Fibroblast of the conjunctiva (primary cell): ENCODE results near the gene EAPP.
"Not testable (repeated sequence)": the region's sequence is repeated elsewhere in the genome, so short reads cannot be mapped to it uniquely, and the experiment has no call there.

Source experiments
- DNase-seq: peaks from one replicate; pipeline ENCODE4 v3.0.0-alpha.2; 2010; ENCODE audit warnings: low read depth

Gene EAPP

GRCh38 chr14:34482463-34482862, 57.0 kb downstream of the EAPP start:
- DNase-seq: no peak

GRCh38 chr14:34479694-34480093, 59.8 kb downstream of the EAPP start:
- no peak for DNase-seq

DNA sequence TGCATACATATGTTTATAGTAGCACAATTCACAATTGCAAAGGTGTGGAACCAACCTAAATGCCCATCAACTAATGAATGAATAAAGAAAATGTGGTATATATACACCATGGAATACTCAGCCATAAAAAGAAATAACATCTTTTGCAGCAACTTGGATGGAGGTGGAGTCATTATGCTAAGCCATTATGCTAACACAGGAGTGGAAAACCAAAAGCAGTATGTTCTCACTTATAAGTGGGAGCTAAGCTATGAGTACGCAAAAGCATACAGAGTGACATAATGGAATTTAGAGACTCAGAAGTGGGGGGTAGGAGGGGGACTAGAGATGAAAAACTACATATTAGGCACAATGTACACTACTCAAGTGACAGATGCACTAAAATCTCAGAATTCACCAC, 61.2 kb downstream of the EAPP start:
- no peak for DNase-seq

DNA sequence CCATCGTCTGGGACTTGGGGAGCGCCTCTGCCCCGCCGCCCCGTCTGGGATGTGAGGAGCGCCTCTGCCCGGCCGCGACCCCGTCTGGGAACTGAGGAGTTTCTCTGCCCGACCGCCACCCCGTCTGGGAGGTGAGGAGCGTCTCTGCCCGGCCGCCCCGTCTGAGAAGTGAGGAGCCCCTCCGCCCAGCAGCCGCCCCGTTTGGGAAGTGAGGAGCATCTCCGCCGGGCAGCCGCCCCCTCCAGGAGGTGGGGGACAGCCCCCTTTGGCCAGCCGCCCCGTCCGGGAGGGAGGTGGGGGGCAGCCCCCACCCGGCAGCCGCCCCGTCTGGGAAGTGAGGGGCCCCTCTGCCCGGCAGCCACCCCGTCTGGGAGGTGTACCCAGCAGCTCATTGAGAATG, 63.5 kb downstream of the EAPP start:
- DNase-seq: not testable (repeated sequence)

GRCh38 chr14:34475163-34475562, 64.3 kb downstream of the EAPP start:
- no peak for DNase-seq

DNA sequence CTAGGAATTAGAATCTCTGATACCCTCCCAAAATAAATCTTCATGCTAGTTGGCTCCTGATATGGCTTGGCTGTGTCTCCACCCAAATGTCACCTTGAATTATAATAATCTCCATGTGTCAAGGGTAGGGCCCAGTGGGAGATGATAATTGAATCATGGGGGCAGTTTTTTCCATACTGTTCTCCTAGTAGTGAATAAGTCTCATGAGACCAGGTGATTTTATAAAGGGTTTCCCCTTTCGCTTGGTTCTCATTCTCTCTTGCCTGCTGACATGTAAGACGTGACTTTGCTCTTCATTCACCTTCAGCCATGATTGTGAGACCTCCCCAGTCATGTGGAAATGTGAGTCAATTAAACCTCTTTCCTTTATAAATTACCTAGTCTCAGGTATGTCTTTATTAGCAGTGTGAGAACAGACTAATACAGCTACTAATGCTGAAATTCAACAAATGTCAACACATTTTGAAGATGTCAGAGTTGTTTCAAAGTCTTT, 65.3 kb downstream of the EAPP start:
- no peak for DNase-seq

DNA sequence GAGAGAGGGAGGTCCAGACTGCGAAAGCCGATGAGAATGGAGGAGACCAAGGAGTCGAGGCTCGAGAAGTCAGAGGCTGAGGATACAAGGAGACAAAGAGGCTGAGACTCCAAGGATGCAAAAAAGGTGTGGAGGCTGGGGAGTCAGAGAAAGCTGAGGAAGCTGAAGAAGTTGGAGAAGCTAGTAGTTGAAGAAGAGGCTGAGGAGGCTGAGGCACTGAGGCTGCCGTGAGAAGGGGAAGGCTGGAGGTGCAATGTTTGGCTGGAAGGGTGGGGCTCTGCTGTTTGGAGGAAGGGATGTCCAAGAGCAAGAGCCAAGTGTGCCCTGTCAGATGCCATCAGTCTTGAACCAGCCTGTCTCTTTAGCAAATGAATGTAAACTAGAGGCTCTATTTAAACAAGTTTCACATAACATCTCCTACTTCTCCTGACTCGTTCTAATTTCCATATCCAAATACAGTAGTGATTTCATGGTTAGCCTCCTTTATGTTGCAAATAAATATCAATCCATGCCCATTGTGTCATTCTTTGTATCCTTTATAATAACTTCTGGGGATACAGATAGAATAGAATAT, 66.7 kb downstream of the EAPP start:
- no peak for DNase-seq

DNA sequence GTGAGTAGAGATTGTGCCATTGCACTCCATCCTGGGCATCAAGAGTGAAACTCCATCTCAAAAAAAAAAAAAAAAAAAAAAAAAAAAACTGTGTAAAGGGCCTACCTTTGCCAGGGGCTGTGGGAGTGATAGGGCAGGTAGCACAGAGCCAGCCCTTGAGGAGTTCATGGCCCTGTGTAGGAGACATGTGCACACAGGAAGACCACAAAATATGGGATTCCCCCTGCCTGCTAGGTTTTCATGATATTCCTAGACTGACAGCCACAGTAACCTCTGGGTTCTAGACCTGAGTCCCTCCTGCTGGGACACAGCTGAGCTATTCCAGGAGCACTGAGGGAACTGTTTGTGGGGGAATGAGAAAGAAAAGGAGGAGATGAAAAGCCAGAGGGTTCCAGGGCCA, 69.2 kb downstream of the EAPP start:
- no peak for DNase-seq

DNA sequence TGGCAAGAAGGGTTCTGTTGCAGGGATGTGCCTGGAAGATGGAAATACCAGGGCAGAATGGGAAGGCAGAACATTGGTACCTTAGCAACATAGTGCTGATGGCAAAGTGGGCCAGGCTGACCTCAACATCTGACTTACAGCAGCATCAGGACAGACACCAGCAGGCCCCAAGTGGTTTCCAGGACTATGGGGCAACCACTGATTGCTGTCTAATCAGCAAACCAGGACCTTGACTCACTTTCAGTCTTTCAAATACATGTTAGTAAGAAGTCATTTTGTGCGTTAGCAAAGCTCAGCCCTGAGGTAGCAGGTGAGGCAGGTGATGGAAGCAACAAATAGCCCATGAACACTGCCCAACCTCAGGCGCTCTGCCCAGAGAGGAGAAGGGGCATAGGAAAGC, 72.8 kb downstream of the EAPP start:
- DNase-seq: no peak
